ENCODE results near the gene CALML6. TPM values are rescaled to one million over a fixed set of nuclear protein-coding genes. Genes with fewer than 3 reads are reported as not detected.

The CALML6 gene
- total and polyA plus RNA-seq, 8 donors: 0.39 to 4.4 (median 1.1) TPM

- FAIRE-seq (no peak), DNase-seq (peak in 1 of 6 donors; percentile 71), ATAC-seq (no peak)
- Histone ChIP-seq H3K4me3 (no peak overlapping the region), H3K36me3 (no peaks in the 10 kb centered on the region), H3K4me1 (peaks cover 0 to 3% (median 0%) of the 10 kb centered on the region in 3 donors), H3K9me3 (no peaks in the 10 kb centered on the region), H3K27me3 (no peaks in the 10 kb centered on the region), H3K27ac (no peak overlapping the region)
- 73 to 81% methylated on average over 36 to 39 of the region's 39 CpGs for WGBS, 2 donors
- TF ChIP-seq CTCF (IDR thresholded peaks at IDR 0.05): no peak
- intact Hi-C loops (cut with DNase I): loop anchor here in 2 of 3 donors (5.0 kb wide), 2 partner anchors 100 to 105 kb away; no protein-coding TSS in a partner anchor
Observed at GRCh38 chr1:1941868-1942752, 27.1 kb downstream of the CALML6 start.

GRCh38 chr1:1942753-1943656 lies 27.9 kb downstream of the CALML6 start:
- no peak for ATAC-seq
- Histone ChIP-seq H3K27ac (no peak overlapping the region), H3K36me3 (no peaks in the 10 kb centered on the region), H3K27me3 (no peaks in the 10 kb centered on the region), H3K4me1 (peaks cover 0 to 3% (median 0%) of the 10 kb centered on the region in 3 donors), H3K4me3 (no peak overlapping the region), H3K9me3 (no peaks in the 10 kb centered on the region)
- intact Hi-C loops (cut with DNase I): loop anchor here in 2 of 3 donors (5.0 kb wide), 2 partner anchors 99 to 104 kb away; no protein-coding TSS in a partner anchor
- 76 to 84% methylated on average over 40 to 45 of the region's 45 CpGs for WGBS, 2 donors
- TF ChIP-seq CTCF (IDR thresholded peaks at IDR 0.05): no peak
- peak in 2 of 6 donors; percentile 49 to 70 for DNase-seq
- FAIRE-seq: no peak

DNA sequence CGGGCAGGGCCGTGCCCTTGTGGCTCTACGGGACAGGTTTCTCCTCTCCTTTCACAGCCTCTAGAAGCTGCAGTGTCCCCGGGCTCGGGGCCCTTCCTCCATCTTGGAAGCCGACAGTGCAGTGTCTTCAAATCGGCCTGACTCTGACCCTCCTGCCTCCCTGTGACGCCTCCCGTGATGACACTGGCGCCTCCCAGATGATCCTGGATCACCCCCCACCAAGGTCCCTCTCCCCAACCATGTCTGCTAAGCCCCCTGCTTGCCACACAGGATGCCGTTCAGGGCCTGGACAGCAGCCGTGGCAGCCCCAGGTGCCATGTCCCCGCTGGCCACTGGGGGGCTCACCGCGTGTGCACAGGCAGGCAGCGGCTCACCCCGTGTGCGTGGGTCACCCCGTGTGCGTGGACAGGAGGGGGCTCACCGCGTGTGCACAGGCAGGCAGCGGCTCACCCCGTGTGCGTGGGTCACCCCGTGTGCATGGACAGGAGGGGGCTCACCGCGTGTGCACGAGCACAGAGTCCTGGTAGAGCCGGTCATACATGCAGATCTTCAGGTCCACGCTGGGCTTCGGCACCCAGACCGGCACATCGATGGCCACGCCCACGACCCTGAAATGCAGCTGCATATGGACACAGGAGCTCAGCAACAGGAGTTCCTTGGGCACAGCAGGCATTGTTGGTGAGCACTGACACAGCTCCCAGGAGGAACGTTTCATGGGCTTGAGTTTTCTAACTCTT lies 28.9 kb downstream of the CALML6 start:
- no peaks in the 10 kb centered on the region for H3K36me3 ChIP-seq
- peak overlapping the region in 2 of 4 donors; percentile 12 to 33 for H3K4me3 ChIP-seq
- ATAC-seq (peak; percentile 92 to 98 (median 96)), DNase-seq (peak in 5 of 6 donors; percentile 49 to 89 (median 77)), FAIRE-seq (no peak)
- H3K4me1 ChIP-seq: peaks cover 0 to 3% (median 0%) of the 10 kb centered on the region in 3 donors
- H3K27ac ChIP-seq: no peak overlapping the region
- H3K9me3 ChIP-seq: no peaks in the 10 kb centered on the region
- 5 to 6% methylated on average over 37 of the region's 37 CpGs for WGBS, 2 donors
- H3K27me3 ChIP-seq: no peaks in the 10 kb centered on the region
- intact Hi-C loops (cut with DNase I): loop anchor here in 2 of 3 donors (5.0 kb wide), 2 partner anchors 98 to 103 kb away; no protein-coding TSS in a partner anchor
- TF ChIP-seq CTCF (IDR thresholded peaks at IDR 0.05): peak; percentile 76 to 95 (median 92)

GRCh38 chr1:1945782-1946393 lies 30.8 kb downstream of the CALML6 start:
- H3K4me1 ChIP-seq: peaks cover 0 to 3% (median 0%) of the 10 kb centered on the region in 3 donors
- no peak overlapping the region for H3K27ac ChIP-seq
- DNase-seq (peak in 1 of 6 donors; percentile 37), ATAC-seq (no peak), FAIRE-seq (no peak)
- TF ChIP-seq CTCF (IDR thresholded peaks at IDR 0.05): no peak
- intact Hi-C loops (cut with DNase I): no loop called here
- no peak overlapping the region for H3K4me3 ChIP-seq
- no peaks in the 10 kb centered on the region for H3K9me3 ChIP-seq
- no peaks in the 10 kb centered on the region for H3K27me3 ChIP-seq
- 66 to 77% methylated on average over 29 of the region's 29 CpGs for WGBS, 2 donors
- H3K36me3 ChIP-seq: no peaks in the 10 kb centered on the region
